Measurements from ENCODE around the gene DNAH14. TPM values are rescaled to one million over a fixed set of nuclear protein-coding genes. Genes with fewer than 3 reads are reported as not detected.
A peak's percentile ranks its signal among the peaks of the same experiment; 100 is the strongest.

The DNAH14 gene
- total and polyA plus RNA-seq, 2 of the 8 experiments (the other 6 are each of a cell fraction or from before 2014, with no cell fraction given): 8.4 to 40.7 TPM

DNA sequence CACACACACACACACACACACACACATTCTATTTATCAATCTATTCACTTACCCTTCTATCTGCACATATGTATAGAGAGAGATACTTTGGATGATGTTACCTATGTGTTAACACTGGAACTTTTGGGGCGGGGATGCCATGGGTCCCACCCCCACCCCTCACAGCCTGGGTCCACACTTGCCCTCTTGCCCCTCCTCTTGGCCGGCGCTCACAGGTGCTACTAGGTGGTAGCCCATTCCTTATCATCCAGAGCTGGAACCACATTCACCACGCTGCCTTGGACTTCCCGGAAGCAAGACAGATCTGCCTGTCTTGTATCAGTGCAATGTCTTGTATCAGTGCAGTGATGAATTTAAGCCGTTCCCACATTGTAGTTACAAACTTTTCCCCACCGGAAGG is 413.2 kb downstream of the DNAH14 start:
- Histone ChIP-seq H3K56ac (replicated peaks; ENCODE audit: insufficient read length, low read depth, low read length) (no peak overlapping the region), H3K27ac (ENCODE audit: low read depth, low read length) (no peak overlapping the region), H3K9me3 (ENCODE audit: insufficient read depth in 2 of 2, low read depth in 1 of 2, low read length in 1 of 2) (no peaks in the 10 kb centered on the region), H3K18ac (ENCODE audit: extremely low read depth, low read length) (no peak overlapping the region), H3K4me2 (ENCODE audit: insufficient read depth in 1 of 2, low read depth in 2 of 2, low read length in 2 of 2) (no peak overlapping the region), H2BK120ac (replicated peaks; ENCODE audit: low read depth, low read length) (no peak overlapping the region), H3K27me3 (replicated peaks in 1 of 4; ENCODE audit: control insufficient read depth in 3 of 4, extremely low read depth in 1 of 4, insufficient read depth in 3 of 4, low read length in 3 of 4) (no peaks in the 10 kb centered on the region), H3K4ac (replicated peaks; ENCODE audit: insufficient read length, low read depth, low read length) (no peak overlapping the region), H3K9ac (replicated peaks in 1 of 4; ENCODE audit: extremely low read depth in 1 of 4, low read depth in 3 of 4, low read length in 3 of 4) (no peak overlapping the region), H2AK5ac (ENCODE audit: low read depth, low read length) (no peak overlapping the region), H3K4me1 (replicated peaks in 1 of 4; ENCODE audit: control insufficient read depth in 3 of 4, insufficient read depth in 4 of 4, low read length in 3 of 4) (no peaks in the 10 kb centered on the region), H2BK5ac (ENCODE audit: low read depth, low read length) (no peak overlapping the region), H4K5ac (ENCODE audit: insufficient read length, low read depth, low read length) (no peak overlapping the region), H3K79me1 (ENCODE audit: low read depth, low read length) (no peaks in the 10 kb centered on the region), H3K36me3 (ENCODE audit: control insufficient read depth in 2 of 4, insufficient read depth in 4 of 4, low read length in 3 of 4) (no peaks in the 10 kb centered on the region), H4K20me1 (replicated peaks in 1 of 2; ENCODE audit: control insufficient read depth in 1 of 2, insufficient read depth in 2 of 2, low read length in 2 of 2) (no peaks in the 10 kb centered on the region), H3K23me2 (ENCODE audit: low read depth, low read length) (no peaks in the 10 kb centered on the region), H2BK12ac (ENCODE audit: low read depth, low read length) (no peak overlapping the region), H4K8ac (ENCODE audit: extremely low read depth, insufficient read depth, low read length) (no peak overlapping the region), H3K23ac (ENCODE audit: insufficient read length) (no peak overlapping the region), H2AFZ (ENCODE audit: low read length) (peak overlapping the region; percentile 9; the same call in 1 of the 2 replicates), H2BK20ac (ENCODE audit: low read length) (no peak overlapping the region), H3K14ac (ENCODE audit: insufficient read length) (no peak overlapping the region), H3K4me3 (ENCODE audit: extremely low read depth in 1 of 4, insufficient read depth in 2 of 4, low read depth in 3 of 4, low read length in 4 of 4) (no peak overlapping the region), H2BK15ac (ENCODE audit: low read length) (no peak overlapping the region), H3K79me2 (ENCODE audit: control insufficient read depth in 1 of 2, insufficient read depth in 2 of 2, low read length in 2 of 2) (no peaks in the 10 kb centered on the region), H4K91ac (replicated peaks; ENCODE audit: insufficient read length, low read length) (no peak overlapping the region)
- POLR2A ChIA-PET (ENCODE audit: partially characterized antibody): no interaction called here
- CTCF ChIA-PET (ENCODE audit: partially characterized antibody): interaction anchor here (0.7 to 1.4 kb wide), 3 partner anchors 11 to 19 kb away, joined by 3 read pairs; no protein-coding TSS in a partner anchor
- DNase-seq (ENCODE audit: low read depth in 1 of 2, low spot score in 2 of 2): no peak
- TF ChIP-seq CTCF (IDR thresholded peaks at IDR 0.05; ENCODE audit: control extremely low read depth in 1 of 3, insufficient read depth in 1 of 3, low read depth in 1 of 3, low read length in 3 of 3) (peak in 1 of 3 experiments; percentile 15; a peak in 1 of 4 replicates), SIRT6 (IDR thresholded peaks at IDR 0.05; ENCODE audit: low read length) (no peak)
- WGBS, 2 experiments (ENCODE audit: extremely low coverage in 1 of 2, insufficient coverage in 1 of 2, insufficient read length in 1 of 2, insufficient replicate concordance in 2 of 2, low coverage in 1 of 2, low lambda C conversion rate in 2 of 2, missing lambda C conversion rate in 1 of 2): 94% methylated on average over 7 of the region's 7 CpGs; no CpG with 5 or more reads in 1 of the 2 experiments
- no peak for FAIRE-seq

All from H1 (cell line).